A549 (cell line): ENCODE data around the gene CHRDL1. TPM values are rescaled to one million over a fixed set of nuclear protein-coding genes. Genes with fewer than 3 reads are reported as not detected.

Source experiments
- ATAC-seq, 2 experiments: fragments of 200-7000 bp in 1 of 2; fragments of >200 bp in 1 of 2; cut with Nextera tagmentation in 1 of 2; cut with Tn5 transposase in 1 of 2; 3 replicates each; pipeline versions ENCODE4 v1.8.0 to v1.9.1; 2018 to 2020; ENCODE audit warnings: mild to moderate bottlenecking in 1 of 2, moderate library complexity in 1 of 2
- CTCF ChIA-PET: fragments of 300-600 bp; sonication (Branson Sonifier 250); formaldehyde crosslinking; extraction: SDS; loops from one replicate; lab custom pipeline; 2021; ENCODE audit warnings: antibody characterized with exemption, inconsistent platforms; lab: Yijun Ruan, JAX
- POLR2A ChIA-PET: fragments of 350-600 bp; formaldehyde crosslinking; extraction: SDS; loops from one replicate; lab custom pipeline; 2021; ENCODE audit warnings: antibody characterized with exemption, inconsistent platforms; lab: Yijun Ruan, JAX
- DNase-seq, 2 experiments: peaks; one replicate each; pipeline versions ENCODE4 v3.0.0 to v3.0.0-alpha.2; 2011 to 2016; ENCODE audit warnings: low read depth in 1 of 2, low spot score in 1 of 2
- FAIRE-seq: peaks from 2 replicates; lab custom pipeline; 2011; peaks lifted over from hg19 to GRCh38; lab: Jason Lieb, UNC
- H3K27ac ChIP-seq, 2 experiments: fragments of >200 bp; sonication (Bioruptor Twin); formaldehyde crosslinking; 3 replicates each; pipeline ENCODE4 v1.5.1; 2016 to 2017
- H3K4me1 ChIP-seq: fragments of >200 bp; sonication (Bioruptor Twin); formaldehyde crosslinking; 3 replicates; pipeline ENCODE4 v1.6.1; 2016
- H3K4me2 ChIP-seq: fragments of >200 bp; sonication (Bioruptor Twin); formaldehyde crosslinking; 3 replicates; pipeline ENCODE4 v1.6.1; 2016
- H3K4me3 ChIP-seq: fragments of >200 bp; sonication (Bioruptor Twin); formaldehyde crosslinking; 3 replicates; pipeline ENCODE4 v1.5.1; 2016
- H3K9me3 ChIP-seq: fragments of >200 bp; sonication (Bioruptor Twin); formaldehyde crosslinking; 3 replicates; pipeline ENCODE4 v1.6.1; 2016
- CBX2 ChIP-seq: fragments of 200-600 bp; sonication (generic); IDR thresholded peaks from 2 replicates; pipeline ENCODE4 v1.6.1; 2016; ENCODE audit warnings: low read depth, mild to moderate bottlenecking, borderline replicate concordance
- CEBPB ChIP-seq, 2 experiments: fragments of >200 bp in 1 of 2; sonication (Bioruptor Twin) in 1 of 2; formaldehyde crosslinking in 1 of 2; IDR thresholded peaks; 2 replicates each; pipeline ENCODE4 v1.6.1; 2012 to 2016
- CHD2 ChIP-seq: fragments of 150-350 bp; IDR thresholded peaks from 2 replicates; pipeline ENCODE4 v1.6.1; 2014; ENCODE audit warnings: low read length; ENCODE audit not compliant: partially characterized antibody
- E2F6 ChIP-seq: IDR thresholded peaks from 2 replicates; pipeline ENCODE4 v1.6.1; 2012; ENCODE audit warnings: low read depth, borderline replicate concordance
- EHF ChIP-seq: fragments of 250-450 bp; sonication (Bioruptor Pico); IDR thresholded peaks from 2 replicates; pipeline ENCODE4 v1.5.0; 2020; ENCODE audit warnings: mild to moderate bottlenecking
- EHMT2 ChIP-seq: fragments of 200-600 bp; sonication (generic); IDR thresholded peaks from 2 replicates; pipeline ENCODE4 v1.6.1; 2016; ENCODE audit warnings: antibody characterized with exemption, low read depth, mild to moderate bottlenecking, moderate library complexity
- ELK1 ChIP-seq: fragments of 150-350 bp; IDR thresholded peaks from 2 replicates; pipeline ENCODE4 v1.6.1; 2014; ENCODE audit warnings: low read depth, mild to moderate bottlenecking, low read length
- FOSB ChIP-seq: fragments of 250-450 bp; sonication (Bioruptor Pico); IDR thresholded peaks from 2 replicates; pipeline ENCODE4 v1.5.0; 2020; ENCODE audit warnings: mild to moderate bottlenecking, moderate library complexity
- FOSL2 ChIP-seq, 2 experiments: fragments of 450-650 bp in 1 of 2; fragments of >200 bp in 1 of 2; sonication (Bioruptor Twin) in 1 of 2; formaldehyde crosslinking; IDR thresholded peaks; 2 replicates each; pipeline versions ENCODE4 v1.5.0 to v1.6.1; 2016 to 2020; ENCODE audit warnings: mild to moderate bottlenecking in 1 of 2, moderate library complexity in 1 of 2
- FOXS1 ChIP-seq: fragments of 250-450 bp; sonication (Bioruptor Pico); IDR thresholded peaks from 2 replicates; pipeline ENCODE4 v1.5.0; 2020; ENCODE audit warnings: mild to moderate bottlenecking, moderate library complexity
- HDAC2 ChIP-seq: fragments of 200-600 bp; sonication (generic); IDR thresholded peaks from 2 replicates; pipeline ENCODE4 v1.6.1; 2016
- HMGXB4 ChIP-seq: fragments of 250-450 bp; sonication (Bioruptor Pico); IDR thresholded peaks from 2 replicates; pipeline ENCODE4 v1.5.0; 2021; ENCODE audit warnings: mild to moderate bottlenecking, moderate library complexity, borderline replicate concordance
- HOXA7 ChIP-seq: fragments of 250-450 bp; sonication (Bioruptor Pico); IDR thresholded peaks from 2 replicates; pipeline ENCODE4 v1.5.0; 2020; ENCODE audit warnings: mild to moderate bottlenecking, moderate library complexity
- HOXB5 ChIP-seq: fragments of 250-450 bp; sonication (Bioruptor Pico); IDR thresholded peaks from 2 replicates; pipeline ENCODE4 v1.5.0; 2020; ENCODE audit warnings: mild to moderate bottlenecking, moderate library complexity
- MAX ChIP-seq: IDR thresholded peaks from 2 replicates; pipeline ENCODE4 v1.6.1; 2012
- MYC ChIP-seq: IDR thresholded peaks from 2 replicates; pipeline ENCODE4 v1.6.1; 2012; ENCODE audit warnings: mild to moderate bottlenecking, inconsistent platforms, low read length, improper control_type of control experiment, borderline replicate concordance
- NR3C1 ChIP-seq: fragments of >200 bp; sonication (Bioruptor Twin); formaldehyde crosslinking; IDR thresholded peaks from 3 replicates; pipeline ENCODE4 v1.6.1; 2017
- POLR2A ChIP-seq: IDR thresholded peaks from 2 replicates; pipeline ENCODE4 v1.6.1; 2012; ENCODE audit warnings: mild to moderate bottlenecking, low read length
- RARB ChIP-seq: fragments of 250-450 bp; sonication (Bioruptor Pico); IDR thresholded peaks from 2 replicates; pipeline ENCODE4 v1.8.0; 2021; ENCODE audit warnings: mild to moderate bottlenecking, moderate library complexity
- REST ChIP-seq: fragments of 200-600 bp; sonication (generic); IDR thresholded peaks from 2 replicates; pipeline ENCODE4 v1.6.1; 2016; ENCODE audit warnings: antibody characterized with exemption, mild to moderate bottlenecking, moderate library complexity
- RFX5 ChIP-seq: fragments of 450-650 bp; IDR thresholded peaks from 2 replicates; pipeline ENCODE4 v1.7.1; 2014; ENCODE audit warnings: antibody characterized with exemption, mild to moderate bottlenecking, moderate library complexity
- RNF2 ChIP-seq: fragments of 200-600 bp; sonication (generic); IDR thresholded peaks from 2 replicates; pipeline ENCODE4 v1.6.1; 2016; ENCODE audit warnings: low read depth, mild to moderate bottlenecking, antibody characterized with exemption, moderate library complexity, borderline replicate concordance
- ZC3H11A ChIP-seq: fragments of 450-650 bp; IDR thresholded peaks from 2 replicates; pipeline ENCODE4 v1.6.1; 2014; ENCODE audit warnings: antibody characterized with exemption, mild to moderate bottlenecking
- ZFP36 ChIP-seq: fragments of 450-650 bp; IDR thresholded peaks from 2 replicates; pipeline ENCODE4 v1.6.1; 2014; ENCODE audit warnings: borderline replicate concordance; ENCODE audit not compliant: partially characterized antibody
- ZSCAN20 ChIP-seq: fragments of 250-450 bp; sonication (Bioruptor Pico); IDR thresholded peaks from 2 replicates; pipeline ENCODE4 v1.8.0; 2022; ENCODE audit warnings: mild to moderate bottlenecking, moderate library complexity
- WGBS: methylation state at CpG from one replicate; pipeline ENCODE4 v1.1.6; 2017; ENCODE audit errors: missing lambda C conversion rate; 5-methylcytosine and 5-hydroxymethylcytosine counted together
- polyA plus RNA-seq, 4 experiments: library from polyadenylated mRNA; depleted of rRNA in 3 of 4; stranded (reverse); fragments of >200 nt; fragmentation: RNase III in 1 of 4; extraction: RNeasy Plus Mini Kit Qiagen cat#74134 plus additional on column Dnase treatment in 1 of 4; gene quantifications; 2 replicates in 3 of 4; 3 replicates in 1 of 4; pipeline ENCODE4 v1.2.3, GENCODE V29; 2011 to 2017

The CHRDL1 gene
- polyA plus RNA-seq, 2 of the 4 experiments (the other 2 are of a cell fraction), result not detected

GRCh38 chrX:110758781-110759422, 36.7 kb downstream of the CHRDL1 start:
- POLR2A ChIA-PET, result no interaction called here
- no peaks in the 10 kb centered on the region for H3K4me1 ChIP-seq
- no peak overlapping the region for H3K4me2 ChIP-seq
- H3K27ac ChIP-seq, result no peak overlapping the region
- WGBS, result 9% methylated on average over 7 of the region's 7 CpGs
- CTCF ChIA-PET, result no interaction called here
- no peak overlapping the region for H3K4me3 ChIP-seq
- no peak for FAIRE-seq
- no peaks in the 10 kb centered on the region for H3K9me3 ChIP-seq
- no peak for ATAC-seq
- TF ChIP-seq FOSL2 (IDR thresholded peaks at IDR 0.05) (no peak), FOSL2 (CRISPR knock-in tag; IDR thresholded peaks at IDR 0.05) (no peak), HDAC2 (no peak), RARB (no peak), HOXA7 (CRISPR knock-in tag) (no peak), FOSB (CRISPR knock-in tag) (no peak), CHD2 (no peak)
- DNase-seq, result no peak

GRCh38 chrX:110755611-110756010, 40.0 kb downstream of the CHRDL1 start:
- H3K4me2 ChIP-seq, result no peak overlapping the region
- H3K9me3 ChIP-seq, result no peaks in the 10 kb centered on the region
- ATAC-seq (no peak), FAIRE-seq (no peak), DNase-seq (no peak)
- no peaks in the 10 kb centered on the region for H3K4me1 ChIP-seq
- H3K27ac ChIP-seq, result no peak overlapping the region
- no peak for TF ChIP-seq FOXS1 (CRISPR knock-in tag)
- no peak for TF ChIP-seq CEBPB (IDR thresholded peaks at IDR 0.05)
- no peak for TF ChIP-seq RFX5
- no peak for TF ChIP-seq HMGXB4 (CRISPR knock-in tag)
- no peak for TF ChIP-seq ELK1
- TF ChIP-seq MYC, result no peak
- TF ChIP-seq MAX, result no peak
- ChIA-PET POLR2A (no interaction called here), CTCF (no interaction called here)
- no peak overlapping the region for H3K4me3 ChIP-seq
- WGBS, result 53% methylated on average over 3 of the region's 3 CpGs

- Histone ChIP-seq H3K4me2 (no peak overlapping the region), H3K4me3 (no peak overlapping the region), H3K27ac (no peak overlapping the region), H3K9me3 (no peaks in the 10 kb centered on the region), H3K4me1 (no peaks in the 10 kb centered on the region)
- FAIRE-seq, result no peak
- no peak for DNase-seq
- WGBS, result 0% methylated on average over 3 of the region's 3 CpGs
- ChIA-PET CTCF (no interaction called here), POLR2A (no interaction called here)
- no peak for ATAC-seq
- TF ChIP-seq FOSB (CRISPR knock-in tag) (no peak), ZFP36 (no peak), RFX5 (no peak), MAX (no peak), NR3C1 (no peak), E2F6 (no peak), HOXB5 (CRISPR knock-in tag) (no peak), ZSCAN20 (no peak), FOSL2 (IDR thresholded peaks at IDR 0.05) (no peak), FOSL2 (CRISPR knock-in tag; IDR thresholded peaks at IDR 0.05) (no peak), REST (no peak), EHMT2 (no peak), RNF2 (no peak), CBX2 (no peak), EHF (CRISPR knock-in tag) (no peak), ZC3H11A (no peak), POLR2A (no peak)
These were observed 40.6 kb downstream of the CHRDL1 start for GRCh38 chrX:110755061-110755460.
